Activated naive CD4-positive, alpha-beta T cell (primary cell): Measurements from ENCODE around the gene SLC22A31.

Source experiments
- DNase-seq, 4 experiments: peaks; one replicate each; lab custom pipeline; 2025; lab: John Stamatoyannopoulos, UW

Gene SLC22A31

GRCh38 chr16:89164847-89165680 lies 35.3 kb downstream of the SLC22A31 start:
- DNase-seq, result no peak

GRCh38 chr16:89164436-89164835 lies 35.9 kb downstream of the SLC22A31 start:
- DNase-seq, result no peak

- DNase-seq, result no peak
Observed at GRCh38 chr16:89163297-89163696, 37.0 kb downstream of the SLC22A31 start.

- no peak for DNase-seq
Observed at GRCh38 chr16:89161763-89162713, 38.3 kb downstream of the SLC22A31 start.

GRCh38 chr16:89160977-89161701 lies 39.2 kb downstream of the SLC22A31 start:
- DNase-seq, result no peak

GRCh38 chr16:89159850-89160354 lies 40.4 kb downstream of the SLC22A31 start:
- no peak for DNase-seq

GRCh38 chr16:89159066-89159849 lies 41.1 kb downstream of the SLC22A31 start:
- no peak for DNase-seq

GRCh38 chr16:89157778-89158177 lies 42.6 kb downstream of the SLC22A31 start:
- no peak for DNase-seq

- DNase-seq, result no peak
Observed at GRCh38 chr16:89156740-89157645, 43.3 kb downstream of the SLC22A31 start.

GRCh38 chr16:89155851-89156739 lies 44.2 kb downstream of the SLC22A31 start:
- DNase-seq, result no peak

GRCh38 chr16:89155184-89155679 lies 45.1 kb downstream of the SLC22A31 start:
- no peak for DNase-seq

- no peak for DNase-seq
Observed at GRCh38 chr16:89154390-89155183, 45.8 kb downstream of the SLC22A31 start.

- no peak for DNase-seq
Observed at GRCh38 chr16:89153848-89154271, 46.5 kb downstream of the SLC22A31 start.

- no peak for DNase-seq
Observed at GRCh38 chr16:89152831-89153700, 47.3 kb downstream of the SLC22A31 start.

- no peak for DNase-seq
Observed at GRCh38 chr16:89150981-89151380, 49.4 kb downstream of the SLC22A31 start.

GRCh38 chr16:89150090-89150835 lies 50.1 kb downstream of the SLC22A31 start:
- no peak for DNase-seq
